ENCODE measurements around the gene ELMO1. TPM values are rescaled to one million over a fixed set of nuclear protein-coding genes. Genes with fewer than 3 reads are reported as not detected.

ELMO1 gene
- total and polyA plus RNA-seq, 11 donors: 6.9 to 38.6 (median 14.7) TPM

DNA sequence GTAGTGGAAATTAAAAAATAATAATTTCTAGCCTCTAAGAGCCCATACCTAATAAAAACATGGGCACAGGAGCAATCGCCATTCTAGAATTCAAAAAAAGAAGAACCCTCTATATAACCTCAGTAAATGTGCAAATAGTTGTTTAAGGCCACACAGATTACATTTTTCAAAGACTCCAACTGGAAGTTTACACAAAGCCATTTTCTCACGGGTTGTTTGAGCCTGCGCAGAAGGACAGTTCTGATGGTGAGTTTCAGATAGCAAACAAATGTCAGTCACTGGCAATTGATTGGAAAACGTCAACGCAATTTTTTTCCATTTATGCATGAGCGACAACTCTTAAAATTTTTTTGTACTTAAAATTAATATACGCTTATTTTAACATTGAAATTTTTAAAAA lies 23.0 kb upstream of the ELMO1 start:
- no peak overlapping the region for H3K27ac ChIP-seq
- no peak for DNase-seq
- no peaks in the 10 kb centered on the region for H3K4me1 ChIP-seq
- no peaks in the 10 kb centered on the region for H3K9me3 ChIP-seq
- no peaks in the 10 kb centered on the region for H3K27me3 ChIP-seq
- intact Hi-C loops (cut with DNase I): no loop called here
- H3K4me3 ChIP-seq: no peak overlapping the region
- no peaks in the 10 kb centered on the region for H3K36me3 ChIP-seq
- no peak for ATAC-seq
- TF ChIP-seq, protein P1, sequence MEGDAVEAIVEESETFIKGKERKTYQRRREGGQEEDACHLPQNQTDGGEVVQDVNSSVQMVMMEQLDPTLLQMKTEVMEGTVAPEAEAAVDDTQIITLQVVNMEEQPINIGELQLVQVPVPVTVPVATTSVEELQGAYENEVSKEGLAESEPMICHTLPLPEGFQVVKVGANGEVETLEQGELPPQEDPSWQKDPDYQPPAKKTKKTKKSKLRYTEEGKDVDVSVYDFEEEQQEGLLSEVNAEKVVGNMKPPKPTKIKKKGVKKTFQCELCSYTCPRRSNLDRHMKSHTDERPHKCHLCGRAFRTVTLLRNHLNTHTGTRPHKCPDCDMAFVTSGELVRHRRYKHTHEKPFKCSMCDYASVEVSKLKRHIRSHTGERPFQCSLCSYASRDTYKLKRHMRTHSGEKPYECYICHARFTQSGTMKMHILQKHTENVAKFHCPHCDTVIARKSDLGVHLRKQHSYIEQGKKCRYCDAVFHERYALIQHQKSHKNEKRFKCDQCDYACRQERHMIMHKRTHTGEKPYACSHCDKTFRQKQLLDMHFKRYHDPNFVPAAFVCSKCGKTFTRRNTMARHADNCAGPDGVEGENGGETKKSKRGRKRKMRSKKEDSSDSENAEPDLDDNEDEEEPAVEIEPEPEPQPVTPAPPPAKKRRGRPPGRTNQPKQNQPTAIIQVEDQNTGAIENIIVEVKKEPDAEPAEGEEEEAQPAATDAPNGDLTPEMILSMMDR (IDR thresholded peaks at IDR 0.05): no peak
- TF ChIP-seq POLR2A (IDR thresholded peaks at IDR 0.05): no peak
- WGBS, 4 donors: 95 to 97% (median 95%) methylated on average over 7 of the region's 7 CpGs

DNA sequence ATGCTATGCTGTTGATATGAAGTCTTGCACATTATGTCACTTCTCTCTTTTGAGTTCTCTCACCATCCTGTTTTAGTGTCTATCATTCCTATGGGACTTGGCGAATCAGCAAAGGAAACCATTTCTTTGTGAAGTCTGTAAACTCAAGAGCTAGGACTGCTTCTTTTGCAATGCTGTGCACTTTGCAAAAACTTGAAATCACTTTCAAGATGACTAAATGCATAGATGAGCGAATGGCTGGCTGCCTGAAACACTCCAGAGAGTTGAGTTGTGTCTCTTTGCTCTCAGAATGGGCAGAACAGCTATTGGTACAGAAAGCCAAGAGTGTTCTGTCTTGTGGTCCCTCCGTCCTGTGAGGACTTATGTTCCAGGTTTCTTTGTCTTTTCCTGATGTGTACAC lies 18.3 kb upstream of the ELMO1 start:
- Histone ChIP-seq H3K27ac (no peak overlapping the region), H3K27me3 (no peaks in the 10 kb centered on the region), H3K4me3 (no peak overlapping the region), H3K9me3 (no peaks in the 10 kb centered on the region), H3K36me3 (no peaks in the 10 kb centered on the region), H3K4me1 (no peaks in the 10 kb centered on the region)
- TF ChIP-seq POLR2A (IDR thresholded peaks at IDR 0.05): no peak
- TF ChIP-seq, protein P1 (IDR thresholded peaks at IDR 0.05): no peak
- ATAC-seq (no peak), DNase-seq (no peak)
- intact Hi-C loops (cut with DNase I): no loop called here
- WGBS, 4 donors: 83 to 86% (median 84%) methylated on average over 3 of the region's 3 CpGs

DNA sequence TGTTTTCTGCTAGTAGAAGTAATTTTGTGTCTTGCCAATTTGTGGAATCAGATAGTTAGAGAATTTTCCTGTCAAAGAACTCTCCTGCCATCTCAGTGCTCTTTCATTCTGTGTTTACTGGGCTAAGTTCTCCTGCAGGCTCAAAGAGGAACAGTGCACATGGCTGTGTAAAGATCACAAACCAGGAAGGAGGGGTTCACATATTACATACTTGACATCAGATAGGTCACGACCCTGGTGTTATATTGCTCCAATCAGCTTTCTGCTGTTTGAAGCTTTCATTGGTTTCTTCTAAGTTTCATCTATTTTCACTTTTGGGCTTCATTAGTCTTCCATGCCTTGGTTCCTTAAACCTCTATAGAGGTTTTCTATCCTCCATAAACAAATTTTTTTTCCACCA lies 13.5 kb upstream of the ELMO1 start:
- peaks cover 0 to 5% (median 0%) of the 10 kb centered on the region in 9 donors for H3K27me3 ChIP-seq
- intact Hi-C loops (cut with DNase I): no loop called here
- TF ChIP-seq POLR2A (IDR thresholded peaks at IDR 0.05): no peak
- TF ChIP-seq, protein P1 (IDR thresholded peaks at IDR 0.05): no peak
- H3K4me3 ChIP-seq: no peak overlapping the region
- no peak overlapping the region for H3K27ac ChIP-seq
- DNase-seq (no peak), ATAC-seq (no peak)
- no peaks in the 10 kb centered on the region for H3K9me3 ChIP-seq
- WGBS, 4 donors: 71 to 83% (median 79%) methylated on average over 1 of the region's 1 CpG
- no peaks in the 10 kb centered on the region for H3K36me3 ChIP-seq
- H3K4me1 ChIP-seq: peaks cover 0 to 6% (median 0%) of the 10 kb centered on the region in 12 donors

DNA sequence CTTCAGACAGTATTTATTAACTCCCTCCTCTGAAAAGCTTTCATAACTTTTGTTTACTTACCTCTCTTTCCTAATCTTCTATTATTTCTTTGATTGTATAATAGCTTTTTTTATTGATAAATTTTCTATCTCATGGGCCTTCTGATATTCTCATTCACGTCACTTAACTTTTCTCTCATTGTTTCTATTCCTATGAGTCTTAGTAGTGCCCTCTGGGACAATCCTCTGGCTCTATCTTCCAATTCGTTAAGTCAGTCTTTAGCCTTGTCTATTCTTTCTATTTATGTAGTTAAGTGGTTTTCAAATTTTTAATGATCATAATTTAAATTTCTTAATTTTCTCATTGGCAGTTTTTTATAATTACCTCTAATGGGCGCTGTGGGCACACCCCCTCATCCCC lies 6.4 kb upstream of the ELMO1 start:
- DNase-seq (no peak), ATAC-seq (no peak)
- 90 to 96% (median 95%) methylated on average over 3 of the region's 3 CpGs for WGBS, 4 donors
- Histone ChIP-seq H3K36me3 (no peaks in the 10 kb centered on the region), H3K9me3 (peaks cover 0 to 7% (median 0%) of the 10 kb centered on the region in 12 donors), H3K27ac (no peak overlapping the region), H3K27me3 (peaks cover 0 to 7% (median 0%) of the 10 kb centered on the region in 9 donors), H3K4me1 (no peaks in the 10 kb centered on the region), H3K4me3 (no peak overlapping the region)
- intact Hi-C loops (cut with DNase I): loop anchor here in 2 of 10 donors (5.0 kb wide), 2 partner anchors 37 to 42 kb away; no protein-coding TSS in a partner anchor
- TF ChIP-seq POLR2A (IDR thresholded peaks at IDR 0.05): no peak
- TF ChIP-seq, protein P1 (IDR thresholded peaks at IDR 0.05): no peak

All from heart left ventricle (tissue), 16 donors.